Stimulated activated CD4-positive, alpha-beta T cell treated with anti-CD3 and anti-CD28 coated beads, Interleukin-15, amount 100 ng/mL, for 48 hours (primary cell): ENCODE measurements around the gene HPCA.

Source experiments
- DNase-seq, 2 donors: peaks; one replicate each; pipeline ENCODE4 v3.0.0-alpha.2; 2020; ENCODE audit warnings: low read depth in 2 of 2

Gene HPCA

DNA sequence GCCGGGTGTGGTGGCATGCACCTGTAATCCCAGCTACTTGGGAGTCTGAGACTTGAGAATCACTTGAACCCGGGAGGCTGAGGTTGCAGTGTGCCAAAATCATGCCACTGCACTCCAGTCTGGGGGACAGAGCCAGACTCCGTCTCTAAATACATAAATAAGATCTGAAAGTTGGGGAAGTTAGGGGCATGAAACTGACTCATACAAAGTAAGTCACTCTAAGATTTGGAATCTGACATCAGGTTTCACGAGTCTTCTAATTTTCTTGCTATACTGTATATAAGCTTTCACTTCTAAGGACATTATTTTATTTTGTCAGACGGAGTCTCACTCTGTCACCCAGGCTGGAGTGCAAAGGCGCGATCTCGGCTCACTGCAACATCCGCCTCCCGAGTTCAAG, 48.2 kb downstream of the HPCA start:
- DNase-seq, result no peak

DNA sequence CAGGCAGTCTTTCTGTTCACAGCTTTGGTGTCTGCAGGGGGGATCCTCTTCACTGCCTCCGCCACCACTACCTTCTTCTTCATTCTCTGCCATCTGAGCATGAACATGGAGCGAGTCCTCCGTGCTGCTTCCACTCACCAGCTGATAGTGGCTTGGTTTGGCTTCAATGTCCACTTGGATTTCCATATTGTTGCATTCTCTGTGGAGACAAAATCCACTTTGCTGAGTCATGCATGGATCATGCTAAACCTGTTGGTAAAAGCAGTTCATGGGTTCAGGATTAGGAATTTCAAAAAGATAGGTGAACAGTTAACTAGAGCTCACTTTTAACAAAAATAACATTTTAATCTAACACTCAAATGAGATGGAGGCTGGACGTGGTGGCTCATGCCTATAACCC, 50.8 kb downstream of the HPCA start:
- no peak for DNase-seq

DNA sequence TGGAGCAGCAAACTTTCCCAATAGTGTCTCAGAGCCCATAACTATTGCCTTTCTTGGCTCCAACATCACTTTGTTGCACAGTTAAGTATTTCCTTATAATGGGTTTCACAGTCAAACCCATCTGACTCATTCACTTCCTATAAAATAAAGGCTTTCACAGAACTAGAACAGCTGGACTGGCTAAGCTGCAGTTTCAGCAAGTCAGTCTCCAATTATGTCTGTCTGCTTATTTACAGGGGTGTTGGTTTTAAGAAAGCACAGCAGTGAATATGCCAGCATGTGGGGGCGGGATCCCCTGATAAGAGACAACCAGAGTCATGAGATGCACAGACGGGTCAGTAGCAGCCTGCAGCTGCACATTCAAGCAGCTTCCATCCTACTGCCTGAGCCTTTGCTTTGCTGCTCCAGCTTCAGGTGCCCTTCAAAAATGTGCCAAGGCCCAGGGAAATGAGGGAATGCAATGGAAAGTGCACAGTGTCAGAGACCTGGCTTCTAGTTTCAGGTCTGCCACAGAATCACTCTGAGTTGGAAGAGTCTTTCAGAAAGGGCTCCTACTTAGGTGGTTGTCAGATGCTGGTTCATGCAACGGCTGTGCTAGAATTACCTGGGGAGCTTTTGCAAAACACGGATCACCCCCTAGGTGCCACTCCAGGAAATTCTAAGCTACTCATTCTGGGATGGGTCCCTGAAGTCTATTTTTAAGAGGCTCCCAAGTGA, 53.5 kb downstream of the HPCA start:
- DNase-seq, result no peak

DNA sequence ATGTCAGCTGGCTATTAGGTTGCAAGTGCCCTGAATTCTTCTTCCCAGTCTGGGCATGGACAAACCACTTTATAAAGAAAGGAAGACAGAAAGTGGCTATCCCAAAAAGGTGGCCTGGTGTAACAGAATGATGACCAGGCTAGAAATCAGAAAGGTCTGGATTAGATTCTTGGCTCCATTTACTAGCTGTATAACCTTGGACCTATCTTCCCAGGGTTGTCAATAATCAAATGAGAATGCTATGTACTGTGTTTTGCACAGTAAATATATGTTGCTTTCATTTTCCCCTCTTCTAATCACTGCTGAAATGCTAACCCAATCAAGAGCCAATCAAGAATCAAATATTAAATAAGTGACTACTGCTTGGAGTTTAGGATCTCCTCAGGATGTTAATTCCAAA, 57.9 kb downstream of the HPCA start:
- DNase-seq, result no peak
